SK-N-SH treated with all-trans-retinoic acid at 6 μM for 48 hours (cell line): ENCODE results near the gene CD3D.

ENCODE experiments used
- ATAC-seq: fragments of 200-7000 bp; cut with Tn5 transposase; 3 replicates; pipeline ENCODE4 v1.9.1; 2020; ENCODE audit warnings: mild to moderate bottlenecking, moderate library complexity
- ARNTL ChIP-seq: fragments of 450-650 bp; formaldehyde crosslinking; IDR thresholded peaks from 2 replicates; pipeline ENCODE4 v1.5.0; 2020; ENCODE audit warnings: low read depth, mild to moderate bottlenecking, moderate library complexity, borderline replicate concordance
- BACH2 ChIP-seq: fragments of 250-450 bp; sonication (Bioruptor Pico); IDR thresholded peaks from 2 replicates; pipeline ENCODE4 v1.9.0; 2021; ENCODE audit warnings: mild to moderate bottlenecking, borderline replicate concordance
- CREB5 ChIP-seq: fragments of 250-450 bp; sonication (Bioruptor Pico); IDR thresholded peaks from 2 replicates; pipeline ENCODE4 v1.5.1; 2020; ENCODE audit warnings: low read depth, mild to moderate bottlenecking, moderate library complexity
- CSDC2 ChIP-seq: fragments of 250-450 bp; sonication (Bioruptor Pico); IDR thresholded peaks from 2 replicates; pipeline ENCODE4 v1.5.0; 2020; ENCODE audit warnings: mild to moderate bottlenecking, moderate library complexity
- CSRNP3 ChIP-seq: fragments of 250-450 bp; sonication (Bioruptor Pico); IDR thresholded peaks from 2 replicates; pipeline ENCODE4 v1.5.1; 2021; ENCODE audit warnings: mild to moderate bottlenecking, moderate library complexity
- ESRRG ChIP-seq: fragments of 250-450 bp; sonication (Bioruptor Pico); IDR thresholded peaks from 2 replicates; pipeline ENCODE4 v1.6.1; 2021; ENCODE audit warnings: mild to moderate bottlenecking
- GLIS3 ChIP-seq: fragments of 250-450 bp; sonication (Bioruptor Pico); IDR thresholded peaks from 2 replicates; pipeline ENCODE4 v1.5.0; 2020; ENCODE audit warnings: mild to moderate bottlenecking, moderate library complexity
- OSR1 ChIP-seq: fragments of 250-450 bp; sonication (Bioruptor Pico); IDR thresholded peaks from 2 replicates; pipeline ENCODE4 v1.8.0; 2022; ENCODE audit warnings: moderate library complexity, mild to moderate bottlenecking, inconsistent platforms
- PATZ1 ChIP-seq: fragments of 250-450 bp; sonication (Bioruptor Pico); IDR thresholded peaks from 2 replicates; pipeline ENCODE4 v1.8.0; 2020; ENCODE audit warnings: mild to moderate bottlenecking, moderate library complexity, borderline replicate concordance
- POU6F1 ChIP-seq: fragments of 250-450 bp; sonication (Bioruptor Pico); IDR thresholded peaks from 2 replicates; pipeline ENCODE4 v1.8.0; 2021; ENCODE audit warnings: low read depth, mild to moderate bottlenecking, moderate library complexity, borderline replicate concordance
- RARB ChIP-seq: fragments of 250-450 bp; sonication (Bioruptor Pico); IDR thresholded peaks from 2 replicates; pipeline ENCODE4 v1.8.0; 2021; ENCODE audit warnings: mild to moderate bottlenecking, moderate library complexity
- TOX ChIP-seq: fragments of 250-450 bp; sonication (Bioruptor Pico); IDR thresholded peaks from 2 replicates; pipeline ENCODE4 v1.8.0; 2021; ENCODE audit warnings: mild to moderate bottlenecking, moderate library complexity, borderline replicate concordance
- TSHZ2 ChIP-seq: fragments of 250-450 bp; sonication (Bioruptor Pico); IDR thresholded peaks from 2 replicates; pipeline ENCODE4 v1.5.0; 2020; ENCODE audit warnings: mild to moderate bottlenecking, moderate library complexity
- ZC3H10 ChIP-seq: fragments of 250-450 bp; sonication (Bioruptor Pico); IDR thresholded peaks from 2 replicates; pipeline ENCODE4 v1.5.1; 2021; ENCODE audit warnings: mild to moderate bottlenecking, moderate library complexity
- ZFP3 ChIP-seq: fragments of 250-450 bp; sonication (Bioruptor Pico); IDR thresholded peaks from 2 replicates; pipeline ENCODE4 v1.5.0; 2020; ENCODE audit warnings: mild to moderate bottlenecking, moderate library complexity
- ZFP30 ChIP-seq: fragments of 450-650 bp; formaldehyde crosslinking; IDR thresholded peaks from 2 replicates; pipeline ENCODE4 v1.5.0; 2022; ENCODE audit warnings: mild to moderate bottlenecking, moderate library complexity
- ZNF565 ChIP-seq: fragments of 450-650 bp; formaldehyde crosslinking; conservative IDR thresholded peaks from 2 replicates; pipeline ENCODE4 v1.5.0; 2020; ENCODE audit warnings: low read depth, mild to moderate bottlenecking, moderate library complexity
- ZNF8 ChIP-seq: fragments of 450-650 bp; formaldehyde crosslinking; IDR thresholded peaks from 2 replicates; pipeline ENCODE4 v1.5.0; 2020; ENCODE audit warnings: mild to moderate bottlenecking, moderate library complexity

The CD3D gene

GRCh38 chr11:118334745-118335144 is 7.8 kb downstream of the CD3D start (continued):
- TF ChIP-seq ARNTL (CRISPR knock-in tag): no peak
- no peak for TF ChIP-seq CSRNP3 (CRISPR knock-in tag)
- TF ChIP-seq TOX (CRISPR knock-in tag): no peak
- no peak for TF ChIP-seq POU6F1 (CRISPR knock-in tag)

- ATAC-seq: no peak
- TF ChIP-seq ZNF8: no peak
- TF ChIP-seq ZFP3: no peak
- TF ChIP-seq ZFP30 (CRISPR knock-in tag): no peak
- no peak for TF ChIP-seq ESRRG (CRISPR knock-in tag)
These were observed 13.8 kb downstream of the CD3D start for GRCh38 chr11:118328745-118329144.

- no peak for TF ChIP-seq PATZ1 (CRISPR knock-in tag)
- TF ChIP-seq CREB5 (CRISPR knock-in tag): no peak
- no peak for TF ChIP-seq POU6F1 (CRISPR knock-in tag)
- TF ChIP-seq TSHZ2: no peak
- TF ChIP-seq TOX (CRISPR knock-in tag): no peak
- no peak for TF ChIP-seq BACH2
- TF ChIP-seq RARB (CRISPR knock-in tag): no peak
- TF ChIP-seq ZNF565 (CRISPR knock-in tag): no peak
- no peak for TF ChIP-seq CSRNP3 (CRISPR knock-in tag)
- no peak for TF ChIP-seq ZC3H10 (CRISPR knock-in tag)
- TF ChIP-seq ARNTL (CRISPR knock-in tag): no peak
- no peak for TF ChIP-seq CSDC2 (CRISPR knock-in tag)
- no peak for TF ChIP-seq GLIS3
- TF ChIP-seq ESRRG (CRISPR knock-in tag): no peak
- TF ChIP-seq OSR1 (CRISPR knock-in tag): no peak
- no peak for TF ChIP-seq ZNF8
- no peak for ATAC-seq
These were observed 17.2 kb downstream of the CD3D start for GRCh38 chr11:118325283-118325682.
